ENCODE results near the gene CCDC50. TPM values are rescaled to one million over a fixed set of nuclear protein-coding genes. Genes with fewer than 3 reads are reported as not detected.

CCDC50 gene
- total and polyA plus RNA-seq, 2 of the 8 experiments (the other 6 are each of a cell fraction or from before 2014, with no cell fraction given), result 7.3 to 19.2 TPM

- no peaks in the 10 kb centered on the region for H4K20me1 ChIP-seq (replicated peaks in 1 of 2; ENCODE audit: control insufficient read depth in 1 of 2, insufficient read depth in 2 of 2, low read length in 2 of 2)
- TF ChIP-seq POLR2AphosphoS5 (IDR thresholded peaks at IDR 0.05; ENCODE audit: low read depth, low read length) (no peak), CHD2 (IDR thresholded peaks at IDR 0.05; ENCODE audit: low read length) (no peak), PHF8 (conservative IDR thresholded peaks at IDR 0.05; ENCODE audit: low read depth, low read length) (no peak), NRF1 (IDR thresholded peaks at IDR 0.05; ENCODE audit: low read depth, low read length) (no peak), HDAC6 (IDR thresholded peaks at IDR 0.05; ENCODE audit: low read depth, low read length) (no peak), EGR1 (IDR thresholded peaks at IDR 0.05; ENCODE audit: borderline replicate concordance, low read depth, low read length) (no peak), MAX (IDR thresholded peaks at IDR 0.05) (no peak), TBP (IDR thresholded peaks at IDR 0.05; ENCODE audit: low read depth, low read length) (no peak), ATF2 (IDR thresholded peaks at IDR 0.05; ENCODE audit: low read length) (no peak), KDM4A (IDR thresholded peaks at IDR 0.05; ENCODE audit: low read depth, low read length, severe bottlenecking) (no peak)
- H3K27ac ChIP-seq (ENCODE audit: low read depth, low read length), result no peak overlapping the region
- no peak overlapping the region for H2BK15ac ChIP-seq (ENCODE audit: low read length)
- H3K56ac ChIP-seq (replicated peaks; ENCODE audit: insufficient read length, low read depth, low read length), result no peak overlapping the region
- no peak overlapping the region for H2BK5ac ChIP-seq (ENCODE audit: low read depth, low read length)
- no peaks in the 10 kb centered on the region for H3K79me2 ChIP-seq (ENCODE audit: control insufficient read depth in 1 of 2, insufficient read depth in 2 of 2, low read length in 2 of 2)
- no peak overlapping the region for H2AK5ac ChIP-seq (ENCODE audit: low read depth, low read length)
- no peaks in the 10 kb centered on the region for H3K23me2 ChIP-seq (ENCODE audit: low read depth, low read length)
- no peak overlapping the region for H3K18ac ChIP-seq (ENCODE audit: extremely low read depth, low read length)
- H4K5ac ChIP-seq (ENCODE audit: insufficient read length, low read depth, low read length), result no peak overlapping the region
- H3K14ac ChIP-seq (ENCODE audit: insufficient read length), result no peak overlapping the region
- H4K91ac ChIP-seq (replicated peaks; ENCODE audit: insufficient read length, low read length), result no peak overlapping the region
- H2AFZ ChIP-seq (ENCODE audit: low read length), result no peak overlapping the region; the same call in 1 of the 2 replicates
- H2BK20ac ChIP-seq (ENCODE audit: low read length), result no peak overlapping the region
- H3K9ac ChIP-seq (replicated peaks in 1 of 4; ENCODE audit: extremely low read depth in 1 of 4, low read depth in 3 of 4, low read length in 3 of 4), result no peak overlapping the region
- H3K36me3 ChIP-seq (ENCODE audit: control insufficient read depth in 2 of 4, insufficient read depth in 4 of 4, low read length in 3 of 4), result no peaks in the 10 kb centered on the region
- H3K4me3 ChIP-seq (ENCODE audit: extremely low read depth in 1 of 4, insufficient read depth in 2 of 4, low read depth in 3 of 4, low read length in 4 of 4), result no peak overlapping the region
- H2BK12ac ChIP-seq (ENCODE audit: low read depth, low read length), result no peak overlapping the region
- POLR2A ChIA-PET (ENCODE audit: partially characterized antibody), result no interaction called here
- H3K4ac ChIP-seq (replicated peaks; ENCODE audit: insufficient read length, low read depth, low read length), result no peak overlapping the region
- H3K79me1 ChIP-seq (ENCODE audit: low read depth, low read length), result no peaks in the 10 kb centered on the region
- H3K27me3 ChIP-seq (replicated peaks in 1 of 4; ENCODE audit: control insufficient read depth in 3 of 4, extremely low read depth in 1 of 4, insufficient read depth in 3 of 4, low read length in 3 of 4), result no peaks in the 10 kb centered on the region
- H4K8ac ChIP-seq (ENCODE audit: extremely low read depth, insufficient read depth, low read length), result no peak overlapping the region
- CTCF ChIA-PET (ENCODE audit: partially characterized antibody), result interaction anchor here (0.6 to 1.6 kb wide), 6 partner anchors 8 to 1020 kb away, joined by 3 to 5 read pairs (median 4); no protein-coding TSS in a partner anchor
- no peaks in the 10 kb centered on the region for H3K4me1 ChIP-seq (replicated peaks in 1 of 4; ENCODE audit: control insufficient read depth in 3 of 4, insufficient read depth in 4 of 4, low read length in 3 of 4)
- DNase-seq (ENCODE audit: low read depth in 1 of 2, low spot score in 2 of 2) (no peak), FAIRE-seq (no peak)
- WGBS, 2 experiments (ENCODE audit: extremely low coverage in 1 of 2, insufficient coverage in 1 of 2, insufficient read length in 1 of 2, insufficient replicate concordance in 2 of 2, low coverage in 1 of 2, low lambda C conversion rate in 2 of 2, missing lambda C conversion rate in 1 of 2), result 87% methylated on average over 3 of the region's 3 CpGs; no CpG with 5 or more reads in 1 of the 2 experiments
- no peak overlapping the region for H3K4me2 ChIP-seq (ENCODE audit: insufficient read depth in 1 of 2, low read depth in 2 of 2, low read length in 2 of 2)
- no peaks in the 10 kb centered on the region for H3K9me3 ChIP-seq (ENCODE audit: insufficient read depth in 2 of 2, low read depth in 1 of 2, low read length in 1 of 2)
- H3K23ac ChIP-seq (ENCODE audit: insufficient read length), result no peak overlapping the region
- no peak overlapping the region for H2BK120ac ChIP-seq (replicated peaks; ENCODE audit: low read depth, low read length)
Observed at GRCh38 chr3:191424881-191425280, 95.7 kb downstream of the CCDC50 start.

All from H1 (cell line).